ENCODE measurements around the gene RAB44. TPM values are rescaled to one million over a fixed set of nuclear protein-coding genes. Genes with fewer than 3 reads are reported as not detected.

Gene RAB44
- total and polyA plus RNA-seq, 2 of the 13 experiments (the other 11 are each of a cell fraction or from before 2014, with no cell fraction given) = not detected

DNA sequence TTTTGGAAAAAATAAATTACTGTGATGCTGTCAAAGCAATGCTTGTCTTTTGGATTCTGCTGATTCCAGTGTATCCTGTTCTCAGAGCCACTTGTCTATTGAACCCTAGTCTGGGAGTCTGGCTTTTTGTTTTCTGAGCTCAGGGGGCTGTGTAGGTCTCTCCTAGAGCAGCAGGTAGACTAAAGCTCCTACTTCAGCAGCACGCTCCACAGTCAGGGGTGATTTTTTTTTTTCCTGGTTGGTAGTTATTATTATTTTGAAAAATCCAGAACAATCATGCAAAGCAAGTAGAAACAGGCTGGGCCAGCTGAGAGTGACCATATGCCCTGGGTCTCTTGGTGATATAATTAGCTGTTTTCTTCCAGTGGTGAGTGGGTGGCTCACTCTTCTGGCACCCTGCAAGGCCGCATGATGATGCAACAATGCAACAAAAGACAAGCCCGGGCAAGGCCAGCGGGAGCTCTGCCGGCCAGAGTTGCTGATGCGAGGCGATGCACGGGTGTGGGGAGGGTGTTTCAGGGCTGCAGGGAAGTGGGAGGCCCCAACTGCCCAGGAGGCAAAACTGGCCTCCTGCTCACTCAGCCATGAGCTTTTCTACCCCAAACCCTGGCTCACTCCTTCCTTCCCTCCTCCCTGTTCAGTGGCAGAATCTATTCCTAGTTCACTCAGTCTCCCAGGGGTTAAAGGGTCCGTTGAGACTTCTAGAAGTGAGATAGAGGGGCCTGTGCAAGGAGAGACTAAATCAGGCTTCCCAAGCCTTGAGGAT, 30.6 kb upstream of the RAB44 start (continued):
- TF ChIP-seq, protein P1, sequence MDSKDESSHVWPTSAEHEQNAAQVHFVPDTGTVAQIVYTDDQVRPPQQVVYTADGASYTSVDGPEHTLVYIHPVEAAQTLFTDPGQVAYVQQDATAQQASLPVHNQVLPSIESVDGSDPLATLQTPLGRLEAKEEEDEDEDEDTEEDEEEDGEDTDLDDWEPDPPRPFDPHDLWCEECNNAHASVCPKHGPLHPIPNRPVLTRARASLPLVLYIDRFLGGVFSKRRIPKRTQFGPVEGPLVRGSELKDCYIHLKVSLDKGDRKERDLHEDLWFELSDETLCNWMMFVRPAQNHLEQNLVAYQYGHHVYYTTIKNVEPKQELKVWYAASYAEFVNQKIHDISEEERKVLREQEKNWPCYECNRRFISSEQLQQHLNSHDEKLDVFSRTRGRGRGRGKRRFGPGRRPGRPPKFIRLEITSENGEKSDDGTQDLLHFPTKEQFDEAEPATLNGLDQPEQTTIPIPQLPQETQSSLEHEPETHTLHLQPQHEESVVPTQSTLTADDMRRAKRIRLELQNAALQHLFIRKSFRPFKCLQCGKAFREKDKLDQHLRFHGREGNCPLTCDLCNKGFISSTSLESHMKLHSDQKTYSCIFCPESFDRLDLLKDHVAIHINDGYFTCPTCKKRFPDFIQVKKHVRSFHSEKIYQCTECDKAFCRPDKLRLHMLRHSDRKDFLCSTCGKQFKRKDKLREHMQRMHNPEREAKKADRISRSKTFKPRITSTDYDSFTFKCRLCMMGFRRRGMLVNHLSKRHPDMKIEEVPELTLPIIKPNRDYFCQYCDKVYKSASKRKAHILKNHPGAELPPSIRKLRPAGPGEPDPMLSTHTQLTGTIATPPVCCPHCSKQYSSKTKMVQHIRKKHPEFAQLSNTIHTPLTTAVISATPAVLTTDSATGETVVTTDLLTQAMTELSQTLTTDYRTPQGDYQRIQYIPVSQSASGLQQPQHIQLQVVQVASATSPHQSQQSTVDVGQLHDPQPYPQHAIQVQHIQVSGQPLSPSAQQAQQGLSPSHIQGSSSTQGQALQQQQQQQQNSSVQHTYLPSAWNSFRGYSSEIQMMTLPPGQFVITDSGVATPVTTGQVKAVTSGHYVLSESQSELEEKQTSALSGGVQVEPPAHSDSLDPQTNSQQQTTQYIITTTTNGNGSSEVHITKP (CRISPR knock-in tag; IDR thresholded peaks at IDR 0.05; ENCODE audit: low read depth) = peak; percentile 85
- TF ChIP-seq RAD51 (IDR thresholded peaks at IDR 0.05; ENCODE audit: borderline replicate concordance) (no peak), SCMH1 (CRISPR knock-in tag; IDR thresholded peaks at IDR 0.05; ENCODE audit: borderline replicate concordance) (no peak), ZNF724P (CRISPR knock-in tag; IDR thresholded peaks at IDR 0.05; ENCODE audit: borderline replicate concordance) (0 out of 2 replicates have a peak, but pooled peaks have one; percentile 85), CHD2 (IDR thresholded peaks at IDR 0.05; ENCODE audit: low read depth, low read length) (no peak), ZNF556 (CRISPR knock-in tag; IDR thresholded peaks at IDR 0.05; ENCODE audit: borderline replicate concordance) (no peak; the same call in 1 of the 2 replicates), ZNF766 (CRISPR knock-in tag; IDR thresholded peaks at IDR 0.05; ENCODE audit: borderline replicate concordance) (no peak), CBFB (CRISPR knock-in tag; IDR thresholded peaks at IDR 0.05) (peak; percentile 87), SOX6 (IDR thresholded peaks at IDR 0.05) (no peak), SOX6 (CRISPR knock-in tag; IDR thresholded peaks at IDR 0.05) (peak; percentile 97), ZNF747 (CRISPR knock-in tag; IDR thresholded peaks at IDR 0.05; ENCODE audit: borderline replicate concordance) (peak; percentile 86; the same call in 1 of the 2 replicates), NRL (CRISPR knock-in tag; IDR thresholded peaks at IDR 0.05; ENCODE audit: borderline replicate concordance) (peak; percentile 90), ARID2 (CRISPR knock-in tag; IDR thresholded peaks at IDR 0.05; ENCODE audit: borderline replicate concordance) (no peak), SRSF4 (IDR thresholded peaks at IDR 0.05; ENCODE audit: low read depth, low read length, poor library complexity, severe bottlenecking) (no peak), ZMYM4 (CRISPR knock-in tag; IDR thresholded peaks at IDR 0.05) (peak; percentile 91), ZNF768 (CRISPR knock-in tag; IDR thresholded peaks at IDR 0.05) (peak; percentile 82), ZNF383 (CRISPR knock-in tag; IDR thresholded peaks at IDR 0.05; ENCODE audit: borderline replicate concordance) (no peak)
- TF ChIP-seq, protein P2, sequence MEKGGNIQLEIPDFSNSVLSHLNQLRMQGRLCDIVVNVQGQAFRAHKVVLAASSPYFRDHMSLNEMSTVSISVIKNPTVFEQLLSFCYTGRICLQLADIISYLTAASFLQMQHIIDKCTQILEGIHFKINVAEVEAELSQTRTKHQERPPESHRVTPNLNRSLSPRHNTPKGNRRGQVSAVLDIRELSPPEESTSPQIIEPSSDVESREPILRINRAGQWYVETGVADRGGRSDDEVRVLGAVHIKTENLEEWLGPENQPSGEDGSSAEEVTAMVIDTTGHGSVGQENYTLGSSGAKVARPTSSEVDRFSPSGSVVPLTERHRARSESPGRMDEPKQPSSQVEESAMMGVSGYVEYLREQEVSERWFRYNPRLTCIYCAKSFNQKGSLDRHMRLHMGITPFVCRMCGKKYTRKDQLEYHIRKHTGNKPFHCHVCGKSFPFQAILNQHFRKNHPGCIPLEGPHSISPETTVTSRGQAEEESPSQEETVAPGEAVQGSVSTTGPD (CRISPR knock-in tag; IDR thresholded peaks at IDR 0.05) = peak; percentile 91
- TF ChIP-seq, protein P3, sequence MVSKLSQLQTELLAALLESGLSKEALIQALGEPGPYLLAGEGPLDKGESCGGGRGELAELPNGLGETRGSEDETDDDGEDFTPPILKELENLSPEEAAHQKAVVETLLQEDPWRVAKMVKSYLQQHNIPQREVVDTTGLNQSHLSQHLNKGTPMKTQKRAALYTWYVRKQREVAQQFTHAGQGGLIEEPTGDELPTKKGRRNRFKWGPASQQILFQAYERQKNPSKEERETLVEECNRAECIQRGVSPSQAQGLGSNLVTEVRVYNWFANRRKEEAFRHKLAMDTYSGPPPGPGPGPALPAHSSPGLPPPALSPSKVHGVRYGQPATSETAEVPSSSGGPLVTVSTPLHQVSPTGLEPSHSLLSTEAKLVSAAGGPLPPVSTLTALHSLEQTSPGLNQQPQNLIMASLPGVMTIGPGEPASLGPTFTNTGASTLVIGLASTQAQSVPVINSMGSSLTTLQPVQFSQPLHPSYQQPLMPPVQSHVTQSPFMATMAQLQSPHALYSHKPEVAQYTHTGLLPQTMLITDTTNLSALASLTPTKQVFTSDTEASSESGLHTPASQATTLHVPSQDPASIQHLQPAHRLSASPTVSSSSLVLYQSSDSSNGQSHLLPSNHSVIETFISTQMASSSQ (IDR thresholded peaks at IDR 0.05; ENCODE audit: low read depth) = peak; percentile 48; the same call in 1 of the 2 replicates
- TF ChIP-seq, protein P3 (CRISPR knock-in tag; IDR thresholded peaks at IDR 0.05; ENCODE audit: borderline replicate concordance) = peak; percentile 75; the same call in 1 of the 2 replicates
